HG02840 (cell line): ENCODE results near the gene DRC1.
"Not testable (repeated sequence)": the region's sequence is repeated elsewhere in the genome, so short reads cannot be mapped to it uniquely, and the experiment has no call there.

ENCODE experiments used
- ATAC-seq: cut with Tn5 transposase; IDR thresholded peaks from one replicate; pipeline ENCODE4 v1.9.1; 2021; ENCODE audit warnings: mild to moderate bottlenecking, moderate library complexity, moderate number of reproducible peaks; ENCODE audit not compliant: unreplicated experiment, low FRiP score

DRC1 gene

DNA sequence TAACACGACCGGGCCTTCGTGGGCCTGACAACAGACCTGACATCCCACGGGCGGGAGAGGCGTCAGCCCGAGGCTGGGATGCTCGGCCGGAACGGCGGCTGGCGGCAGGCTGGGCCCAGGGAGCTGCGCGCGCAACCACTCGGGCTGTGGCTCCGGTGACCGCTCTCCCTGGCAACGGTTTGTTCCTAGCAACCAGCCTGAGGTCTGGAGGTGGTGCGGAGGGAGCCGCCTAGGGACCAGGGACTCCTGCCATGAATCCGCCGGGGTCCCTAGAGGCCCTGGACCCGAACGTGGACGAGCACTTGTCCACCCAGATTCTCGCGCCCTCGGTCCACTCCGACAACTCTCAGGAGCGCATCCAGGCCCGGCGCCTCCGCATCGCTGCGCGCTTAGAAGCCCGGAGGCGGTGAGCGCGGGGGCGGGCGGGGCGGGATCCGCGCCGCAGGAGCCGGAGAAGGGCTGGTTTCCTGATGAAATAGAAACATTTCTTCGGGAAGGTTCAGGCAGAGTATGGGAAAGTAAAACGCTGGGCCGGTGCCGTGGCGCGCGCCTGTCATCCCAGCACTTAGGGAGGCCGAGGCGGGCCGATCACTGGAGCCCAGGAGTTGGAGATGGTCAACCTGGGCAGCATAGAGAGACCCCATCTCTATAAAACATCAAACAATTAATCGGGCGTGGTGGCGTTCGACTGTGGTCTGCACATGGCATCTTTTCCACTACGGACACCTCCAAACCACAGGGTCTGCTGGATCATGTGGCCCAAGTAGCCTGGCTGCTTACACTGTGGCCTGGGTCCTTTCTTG lies at the start of gene DRC1:
Gene DRC1 (plus strand): TSS at position 182 of the 803 bp plus-strand sequence. CDS start 70 bp downstream, at position 252.
- no peak for ATAC-seq

DNA sequence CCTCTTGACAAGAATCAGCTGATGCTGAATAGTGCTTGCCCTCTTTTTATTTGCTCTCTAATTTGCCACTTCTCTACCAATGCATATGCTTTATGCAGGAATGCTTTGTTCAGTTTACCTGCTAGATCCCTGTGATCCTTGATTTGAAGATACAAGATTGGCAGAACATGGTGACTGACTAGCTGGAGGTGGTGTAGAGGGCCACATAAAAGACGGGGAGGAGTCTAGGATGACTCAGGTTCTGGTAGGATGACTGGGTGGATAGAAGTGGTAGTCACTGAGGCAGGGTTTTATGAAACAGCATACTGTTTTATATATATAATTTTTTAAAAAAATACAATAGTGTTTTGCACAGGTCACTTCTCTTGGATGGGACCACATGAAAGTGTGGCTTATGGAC lies 48.8 kb upstream of the DRC1 start:
- no peak for ATAC-seq

DNA sequence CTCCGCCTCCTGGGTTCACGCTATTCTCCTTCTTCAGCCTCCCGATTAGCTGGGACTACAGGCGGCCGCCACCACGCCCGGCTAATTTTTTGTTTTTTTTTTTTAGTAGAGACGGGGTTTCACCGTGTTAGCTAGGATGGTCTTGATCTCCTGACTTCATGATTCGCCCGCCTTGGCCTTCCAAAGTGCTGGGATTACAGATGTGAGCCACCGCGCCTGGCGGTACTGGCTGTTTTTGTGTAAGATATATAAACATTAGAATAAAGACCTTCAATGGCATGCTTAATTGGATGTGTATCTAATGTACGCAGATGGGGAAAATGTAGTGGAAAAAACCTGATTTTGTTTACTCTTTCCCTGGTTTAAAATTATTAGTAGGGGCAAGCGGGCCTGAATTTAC lies 47.3 kb upstream of the DRC1 start:
- ATAC-seq: not testable (repeated sequence)

DNA sequence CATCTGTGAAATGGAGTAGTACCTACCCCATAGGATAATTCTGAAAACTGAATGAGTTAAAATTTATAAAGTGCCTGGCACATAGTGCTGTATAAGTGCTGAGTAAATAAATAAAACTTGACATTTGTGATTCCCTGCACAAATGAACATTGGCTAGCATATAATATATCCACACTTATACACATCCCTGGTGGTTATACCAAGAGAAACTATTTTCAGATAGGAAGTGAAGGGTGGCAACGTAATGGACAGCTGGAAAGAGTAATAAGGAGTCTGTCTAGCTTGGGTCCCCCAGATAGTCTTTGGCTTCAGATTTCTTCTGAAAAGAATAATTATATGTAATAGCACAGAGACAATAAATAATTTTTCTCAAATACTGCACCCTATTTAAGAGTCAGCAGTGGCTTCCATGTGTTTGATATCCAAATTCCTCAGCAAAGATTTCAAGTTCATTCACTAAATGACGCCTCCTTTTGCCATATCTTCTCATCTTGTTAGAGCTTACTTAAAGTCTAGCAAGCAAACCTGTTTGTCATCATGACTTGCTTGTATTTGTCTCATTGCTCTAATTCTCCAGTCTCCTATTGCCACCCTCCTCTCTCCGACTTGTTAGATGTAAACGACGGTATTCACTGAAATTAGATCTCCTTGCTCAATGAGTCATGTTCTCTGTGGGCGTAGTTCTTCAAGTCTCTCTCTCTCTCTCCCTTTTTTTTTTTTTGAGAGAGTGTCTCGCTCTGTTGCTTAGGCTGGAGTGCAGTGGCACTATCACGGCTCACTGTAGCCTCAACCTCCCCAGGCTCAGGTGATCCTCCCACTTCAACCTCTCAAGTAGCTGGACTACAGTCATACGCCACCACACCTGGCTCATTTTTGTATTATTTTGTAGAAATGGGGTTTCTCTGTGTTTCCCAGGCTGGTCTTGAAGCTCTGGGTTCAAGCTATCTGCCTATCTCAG lies 46.4 kb upstream of the DRC1 start:
- no peak for ATAC-seq

DNA sequence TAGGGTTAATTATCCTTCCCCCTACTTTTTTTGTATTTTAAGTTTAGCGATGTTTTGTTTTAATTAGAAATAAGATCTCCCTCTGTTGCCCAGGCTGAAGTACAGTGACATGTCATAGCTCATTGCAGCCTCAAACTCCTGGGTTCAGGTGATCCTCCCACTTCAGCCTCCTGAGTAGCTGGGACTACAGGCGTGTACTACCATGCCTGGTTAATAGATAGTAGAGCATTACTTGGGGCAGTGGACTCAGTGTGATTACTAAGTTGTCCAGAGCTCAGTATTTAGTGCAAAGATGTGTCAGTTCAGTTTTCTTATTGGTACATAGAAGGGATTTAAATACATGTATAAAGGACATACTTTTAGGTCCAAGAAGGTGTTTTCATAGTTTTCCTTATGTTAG lies 45.6 kb upstream of the DRC1 start:
- ATAC-seq: no peak

DNA sequence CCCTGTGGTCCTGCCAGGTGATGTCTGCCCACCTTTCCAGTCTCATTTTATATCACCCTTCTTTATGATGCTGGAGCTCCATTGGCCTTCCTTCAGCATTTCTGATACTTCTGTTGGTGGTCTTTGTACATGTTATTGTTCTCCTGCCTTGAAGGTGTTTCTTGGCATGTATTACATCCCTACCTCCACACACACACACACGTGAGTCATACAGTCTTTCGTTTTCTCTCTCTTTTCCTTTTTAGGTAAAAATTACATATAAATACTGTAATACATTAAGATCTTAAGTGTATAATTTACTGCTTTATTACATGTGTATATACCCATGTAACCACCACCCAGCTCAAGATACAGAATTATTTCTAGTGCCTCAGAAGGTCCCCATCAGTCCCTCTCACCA lies 44.9 kb upstream of the DRC1 start:
- ATAC-seq: no peak

DNA sequence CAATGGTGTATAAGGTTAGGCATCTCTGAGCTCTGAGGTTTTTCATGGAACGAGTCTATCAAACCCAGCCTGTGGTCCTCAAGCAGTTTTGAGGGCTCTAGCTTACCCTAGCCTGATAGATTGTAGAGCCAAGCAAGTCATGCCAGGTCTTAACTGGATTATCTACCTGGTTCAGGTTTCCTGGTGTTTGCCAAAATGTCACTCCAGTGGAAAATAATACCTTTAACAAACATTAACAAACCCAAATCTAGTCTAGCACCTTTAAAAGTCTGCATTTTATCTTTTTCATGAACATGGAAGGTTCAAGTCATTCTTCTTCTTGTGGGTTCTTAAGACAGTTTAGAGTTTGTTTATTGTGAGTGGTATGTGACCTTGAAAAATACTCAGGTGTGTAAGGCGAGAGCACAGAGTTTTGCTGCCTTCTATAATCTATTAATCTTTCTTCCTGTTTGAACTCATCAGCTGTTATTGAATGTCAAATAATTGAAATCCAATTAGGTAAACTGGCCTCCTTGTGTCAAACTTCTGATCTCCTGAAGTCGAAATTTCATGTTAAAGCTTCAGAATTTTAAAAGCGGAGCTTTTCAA lies 41.7 kb upstream of the DRC1 start:
- no peak for ATAC-seq

DNA sequence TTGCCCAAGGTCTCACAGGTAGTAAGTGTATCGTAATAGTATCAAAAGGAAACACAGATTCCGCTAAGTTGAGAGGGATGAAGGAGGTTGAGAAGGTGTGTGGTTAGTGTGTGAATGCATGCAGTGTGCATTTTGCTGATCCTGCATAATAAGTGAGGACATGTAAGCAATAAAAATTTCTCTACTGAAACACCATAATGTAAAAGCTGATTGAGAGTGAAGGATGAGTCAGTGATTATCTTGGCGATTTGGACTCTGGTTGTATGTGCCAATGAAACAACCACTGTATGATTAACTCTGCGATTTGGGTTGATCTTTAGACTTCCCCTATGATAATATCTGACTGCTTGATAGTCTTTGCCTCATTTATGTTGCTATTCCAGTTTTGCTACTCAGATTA lies 38.4 kb upstream of the DRC1 start:
- ATAC-seq: no peak

DNA sequence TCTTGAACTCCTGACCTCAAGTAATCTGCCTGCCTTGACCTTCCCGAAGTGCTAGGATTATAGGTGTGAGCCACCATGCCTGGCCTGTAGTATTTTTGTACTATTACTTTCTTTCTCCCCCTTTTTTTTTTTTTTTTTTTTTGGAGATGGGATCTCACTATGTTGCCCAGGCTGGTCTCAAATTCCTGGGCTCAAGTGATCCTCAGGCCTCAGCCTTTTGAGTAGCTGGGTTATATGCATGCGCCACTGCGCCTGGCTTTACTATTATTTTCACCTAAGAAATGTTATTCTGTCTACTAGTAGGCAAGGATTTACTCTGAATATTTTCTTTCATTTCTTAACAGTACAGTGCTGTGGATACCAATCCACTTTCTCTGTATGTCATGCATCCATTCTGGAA lies 37.8 kb upstream of the DRC1 start:
- no peak for ATAC-seq

DNA sequence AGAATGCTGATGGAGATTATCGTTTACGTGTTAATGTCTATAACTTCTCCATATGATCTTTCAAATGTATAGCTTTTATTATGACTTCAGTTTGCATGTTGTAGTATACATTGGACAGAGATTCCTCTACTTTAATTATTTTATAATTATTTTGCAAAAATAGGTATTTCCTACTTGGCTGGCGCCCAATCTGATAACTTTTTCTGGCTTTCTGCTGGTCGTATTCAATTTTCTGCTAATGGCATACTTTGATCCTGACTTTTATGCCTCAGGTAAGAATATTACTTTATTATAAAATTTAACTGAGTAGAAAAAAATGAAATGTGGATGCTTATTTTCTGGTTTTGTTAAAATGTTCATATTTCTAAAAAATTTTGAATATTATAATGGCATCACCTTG lies 37.1 kb upstream of the DRC1 start:
- ATAC-seq: no peak

DNA sequence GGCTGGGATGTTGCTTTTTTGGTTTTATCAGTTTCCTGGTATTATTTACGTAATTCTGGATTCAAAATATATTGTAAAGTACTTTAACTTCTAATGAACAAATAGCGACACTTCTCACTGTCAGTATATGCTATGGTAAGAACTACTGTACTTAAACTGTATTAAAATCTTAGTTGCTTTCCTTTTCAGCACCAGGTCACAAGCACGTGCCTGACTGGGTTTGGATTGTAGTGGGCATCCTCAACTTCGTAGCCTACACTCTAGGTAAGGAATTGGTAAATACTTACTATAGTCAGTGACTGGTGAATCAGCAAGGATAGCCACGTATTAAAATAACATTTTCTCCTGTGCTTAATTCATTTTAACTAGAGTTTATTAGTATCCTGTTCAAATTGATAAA lies 34.8 kb upstream of the DRC1 start:
- no peak for ATAC-seq

DNA sequence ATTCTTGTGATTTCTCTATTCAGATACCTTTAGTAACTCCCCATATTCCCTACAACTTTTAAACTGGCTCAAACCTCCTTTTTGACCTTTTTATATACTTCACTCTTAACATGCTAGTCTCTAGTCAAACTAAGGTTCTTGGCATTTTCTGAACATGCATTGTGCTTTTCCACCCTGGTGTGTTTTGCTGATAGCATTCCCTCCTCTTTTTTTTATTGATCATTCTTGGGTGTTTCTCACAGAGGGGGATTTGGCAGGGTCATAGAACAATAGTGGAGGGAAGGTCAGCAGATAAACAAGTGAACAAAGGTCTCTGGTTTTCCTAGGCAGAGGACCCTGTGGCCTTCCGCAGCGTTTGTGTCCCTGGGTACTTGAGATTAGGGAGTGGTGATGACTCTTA lies 32.1 kb upstream of the DRC1 start:
- ATAC-seq: not testable (repeated sequence)

DNA sequence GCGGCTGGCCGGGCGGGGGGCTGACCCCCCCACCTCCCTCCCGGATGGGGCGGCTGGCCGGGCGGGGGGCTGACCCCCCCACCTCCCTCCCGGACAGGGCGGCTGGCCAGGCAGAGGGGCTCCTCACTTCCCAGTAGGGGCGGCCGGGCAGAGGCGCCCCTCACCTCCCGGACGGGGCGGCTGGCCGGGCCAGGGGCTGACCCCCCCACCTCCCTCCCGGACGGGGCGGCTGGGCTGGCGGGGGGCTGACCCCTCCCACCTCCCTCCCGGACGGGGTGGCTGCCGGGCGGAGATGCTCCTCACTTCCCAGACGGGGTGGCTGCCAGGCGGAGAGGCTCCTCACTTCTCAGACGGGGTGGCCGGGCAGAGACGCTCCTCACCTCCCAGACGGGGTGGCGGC lies 30.8 kb upstream of the DRC1 start:
- ATAC-seq: not testable (repeated sequence)

DNA sequence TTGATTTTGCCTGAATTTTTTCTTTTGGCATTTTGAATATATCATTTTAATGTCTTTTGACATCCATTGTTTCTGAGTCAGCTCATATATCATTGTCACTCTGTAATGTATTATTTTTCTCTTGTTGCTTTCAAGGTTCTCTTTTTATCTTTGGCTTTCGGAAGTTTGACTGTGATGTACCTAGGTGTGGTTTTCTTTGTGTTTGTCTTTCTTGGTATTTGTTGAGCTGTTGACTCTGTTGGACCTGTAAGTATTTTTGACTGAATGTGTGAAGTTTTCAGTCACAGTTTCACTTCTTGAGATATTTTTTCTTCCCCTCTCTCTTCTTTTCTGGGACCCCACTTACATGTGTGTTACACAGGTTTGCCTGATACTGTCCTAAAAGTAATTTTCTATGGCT lies 24.9 kb upstream of the DRC1 start:
- no peak for ATAC-seq

DNA sequence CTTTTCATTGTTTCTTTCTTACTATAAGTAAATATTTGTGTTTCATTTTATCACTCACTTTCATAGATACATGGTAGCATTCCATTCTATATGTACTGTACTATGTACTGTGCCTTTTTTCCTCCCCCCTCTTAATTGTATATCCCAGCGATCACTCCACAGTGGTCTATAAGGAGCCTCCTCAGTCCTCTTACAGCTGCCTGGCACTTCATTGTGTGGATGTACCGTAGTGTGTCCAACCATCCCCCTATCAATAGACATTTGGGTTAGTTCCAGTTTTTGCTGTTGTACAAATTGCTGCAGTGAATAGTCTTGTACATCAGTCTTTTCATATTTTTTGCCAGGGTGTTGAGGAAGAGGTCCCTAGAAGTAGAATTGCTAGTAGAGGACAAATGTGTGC lies 21.4 kb upstream of the DRC1 start:
- ATAC-seq: no peak

DNA sequence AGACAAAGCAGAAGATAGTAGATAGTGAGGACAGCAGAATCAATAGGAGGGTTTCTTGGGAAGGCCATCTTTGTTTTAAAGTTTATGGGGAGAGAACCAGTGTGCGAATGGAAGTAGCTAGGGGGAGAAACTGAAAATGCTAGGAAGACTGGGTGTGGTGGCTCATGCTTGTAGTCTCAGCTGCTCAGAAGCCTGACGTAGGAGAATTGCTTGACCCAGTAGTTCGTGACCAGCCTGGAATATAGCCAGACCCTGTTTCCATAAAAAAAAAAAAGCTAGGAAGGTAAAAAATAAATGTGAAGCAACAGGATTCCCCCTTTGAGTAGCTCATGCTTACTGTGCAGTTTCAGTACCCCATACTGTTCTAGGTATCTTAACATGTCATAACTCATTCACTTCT lies 19.2 kb upstream of the DRC1 start:
- no peak for ATAC-seq

DNA sequence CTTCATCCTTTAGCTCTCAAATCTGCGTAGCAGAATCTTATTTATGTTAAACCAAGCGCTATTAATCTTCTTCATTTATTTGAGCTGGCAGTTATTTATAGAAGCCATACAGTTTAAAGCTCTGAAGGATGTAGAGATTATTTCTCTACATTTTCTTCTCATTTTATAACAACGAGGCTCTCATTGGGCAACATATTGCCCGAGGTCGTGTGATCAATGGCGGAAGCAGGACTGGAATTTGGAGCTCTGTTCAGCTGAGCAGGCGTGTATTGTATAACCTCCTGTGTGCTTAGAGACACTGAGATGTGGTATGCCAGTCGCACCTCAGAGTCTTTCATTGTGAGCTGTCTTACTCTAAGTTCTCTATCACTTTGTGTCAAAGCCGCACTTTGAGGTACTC lies 17.5 kb upstream of the DRC1 start:
- ATAC-seq: no peak

DNA sequence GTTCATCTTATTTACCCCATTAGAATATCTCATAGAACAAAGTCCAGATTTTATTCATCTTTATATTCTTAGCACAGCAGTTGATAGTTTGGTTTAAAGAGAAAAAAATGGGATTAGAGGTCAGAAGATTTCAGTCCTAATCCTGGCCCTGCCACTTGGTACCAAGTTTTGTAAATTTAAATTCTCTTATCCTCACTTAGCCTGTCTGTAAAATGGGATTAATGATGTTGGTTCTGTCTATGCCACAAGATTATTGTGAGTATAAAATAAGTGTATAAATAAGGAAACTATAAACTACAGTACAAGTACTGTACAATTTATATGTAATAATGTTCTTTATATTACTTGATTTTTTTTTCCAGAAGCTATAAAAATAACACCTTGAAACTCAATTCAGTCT lies 17.1 kb upstream of the DRC1 start:
- ATAC-seq: no peak

DNA sequence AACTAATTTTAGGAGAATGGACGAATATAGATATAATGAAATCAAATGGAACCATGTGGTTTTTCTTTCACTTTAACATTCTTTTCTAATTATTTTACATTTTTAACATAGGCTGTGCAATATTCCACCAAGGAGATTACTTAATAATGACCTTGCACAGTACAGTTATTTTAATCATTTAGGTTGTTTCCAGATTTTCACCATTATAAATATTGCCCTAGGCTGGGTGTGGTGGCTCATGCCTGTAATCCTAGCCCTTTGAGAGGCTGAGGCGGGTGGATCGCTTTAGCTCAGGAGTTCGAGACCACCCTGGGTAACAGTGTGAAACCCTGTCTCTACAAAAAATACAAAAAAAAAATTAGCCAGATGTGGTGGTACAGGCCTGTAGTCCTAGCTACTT lies 14.5 kb upstream of the DRC1 start:
- ATAC-seq: no peak

DNA sequence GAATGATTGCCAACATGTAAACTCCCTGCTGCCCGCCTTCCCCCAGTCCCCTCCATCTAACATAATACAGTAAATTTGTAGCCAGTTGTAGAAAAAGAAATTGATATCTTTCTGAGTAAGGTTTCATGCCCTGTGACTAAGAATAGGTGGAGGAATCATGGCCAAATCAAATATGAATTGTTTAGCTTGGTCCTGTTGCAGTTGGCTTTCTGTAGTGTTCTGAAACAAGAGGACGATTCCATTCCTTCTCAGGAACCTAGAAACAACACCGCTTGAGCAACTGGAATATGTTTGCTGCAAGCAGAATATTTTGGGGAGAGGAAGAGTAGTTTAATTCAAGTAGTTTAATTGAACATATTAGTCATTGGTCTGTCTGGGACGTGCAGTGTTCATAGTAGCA lies 7.0 kb upstream of the DRC1 start:
- no peak for ATAC-seq

DNA sequence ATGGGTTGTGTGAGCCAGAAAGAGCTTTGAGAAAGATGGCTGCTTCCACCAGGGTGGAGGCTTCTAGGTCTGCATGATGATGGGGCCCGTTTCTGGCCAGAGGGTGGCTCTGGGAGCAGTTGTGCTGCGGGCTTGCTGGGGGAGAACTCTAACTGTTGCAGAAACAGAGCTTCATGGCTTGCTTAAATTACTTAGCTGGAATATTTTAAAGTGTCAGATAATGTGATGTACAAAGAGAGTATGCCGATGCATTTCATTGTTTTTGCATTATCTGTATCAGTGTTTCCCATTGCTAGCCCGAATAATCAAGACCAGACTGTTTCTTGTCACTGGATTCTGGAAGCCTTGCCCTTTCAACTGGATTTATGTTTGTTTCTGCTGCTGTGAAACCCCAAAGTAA lies 6.3 kb upstream of the DRC1 start:
- no peak for ATAC-seq
